ENCODE data around the gene GDF2. TPM values are rescaled to one million over a fixed set of nuclear protein-coding genes. Genes with fewer than 3 reads are reported as not detected.

Gene GDF2
- total RNA-seq, 1 donor from 2014 or later = not detected

DNA sequence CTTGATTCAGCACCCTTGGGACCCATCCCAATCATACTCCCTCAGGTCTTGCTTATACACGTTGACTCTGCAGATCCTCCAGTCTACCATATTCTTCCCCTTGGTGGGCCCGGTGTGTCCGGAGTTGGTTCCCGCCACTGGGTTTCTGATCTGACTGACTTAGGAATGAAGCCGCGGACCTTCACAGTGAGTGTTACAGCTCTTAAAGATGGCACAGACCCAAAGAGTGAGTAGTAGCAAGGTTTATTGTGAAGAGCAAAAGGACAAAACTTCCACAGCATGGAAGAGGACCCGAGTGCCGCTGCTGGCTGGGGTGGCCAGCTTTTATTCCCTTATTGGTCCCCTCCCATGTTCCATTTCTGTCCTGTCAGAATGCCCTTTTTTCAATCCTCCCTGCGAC, 28.2 kb upstream of the GDF2 start:
- intact Hi-C loops (cut with DNase I) = no loop called here
- H3K27me3 ChIP-seq (ENCODE audit: low read depth) = no peaks in the 10 kb centered on the region
- no peaks in the 10 kb centered on the region for H3K9me3 ChIP-seq
- ATAC-seq = no peak
- TF ChIP-seq, protein P1, sequence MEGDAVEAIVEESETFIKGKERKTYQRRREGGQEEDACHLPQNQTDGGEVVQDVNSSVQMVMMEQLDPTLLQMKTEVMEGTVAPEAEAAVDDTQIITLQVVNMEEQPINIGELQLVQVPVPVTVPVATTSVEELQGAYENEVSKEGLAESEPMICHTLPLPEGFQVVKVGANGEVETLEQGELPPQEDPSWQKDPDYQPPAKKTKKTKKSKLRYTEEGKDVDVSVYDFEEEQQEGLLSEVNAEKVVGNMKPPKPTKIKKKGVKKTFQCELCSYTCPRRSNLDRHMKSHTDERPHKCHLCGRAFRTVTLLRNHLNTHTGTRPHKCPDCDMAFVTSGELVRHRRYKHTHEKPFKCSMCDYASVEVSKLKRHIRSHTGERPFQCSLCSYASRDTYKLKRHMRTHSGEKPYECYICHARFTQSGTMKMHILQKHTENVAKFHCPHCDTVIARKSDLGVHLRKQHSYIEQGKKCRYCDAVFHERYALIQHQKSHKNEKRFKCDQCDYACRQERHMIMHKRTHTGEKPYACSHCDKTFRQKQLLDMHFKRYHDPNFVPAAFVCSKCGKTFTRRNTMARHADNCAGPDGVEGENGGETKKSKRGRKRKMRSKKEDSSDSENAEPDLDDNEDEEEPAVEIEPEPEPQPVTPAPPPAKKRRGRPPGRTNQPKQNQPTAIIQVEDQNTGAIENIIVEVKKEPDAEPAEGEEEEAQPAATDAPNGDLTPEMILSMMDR (IDR thresholded peaks at IDR 0.05) = no peak
- H3K4me3 ChIP-seq = no peak overlapping the region
- H3K4me1 ChIP-seq = no peaks in the 10 kb centered on the region
- no peaks in the 10 kb centered on the region for H3K36me3 ChIP-seq
- H3K27ac ChIP-seq = no peak overlapping the region
- no peak for DNase-seq

DNA sequence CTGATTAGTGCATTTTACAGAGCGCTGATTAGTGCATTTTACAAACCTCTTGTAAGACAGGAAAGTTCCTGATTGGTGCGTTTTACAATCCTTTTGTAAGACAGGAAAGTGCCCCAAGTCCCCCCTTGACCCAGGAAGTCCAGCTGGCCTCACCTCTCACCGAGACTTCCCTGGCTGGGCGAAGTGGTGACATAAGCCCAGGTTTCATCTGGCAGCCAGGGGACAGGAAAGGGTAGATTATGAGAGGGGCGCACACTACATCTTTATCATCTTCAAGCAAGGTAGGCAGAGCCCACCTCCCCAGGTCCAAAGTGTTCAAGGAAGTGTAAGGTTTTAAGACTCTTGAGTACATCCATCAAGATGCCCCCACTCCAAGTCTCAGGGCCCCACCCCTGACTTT, 27.8 kb upstream of the GDF2 start:
- no peaks in the 10 kb centered on the region for H3K9me3 ChIP-seq
- intact Hi-C loops (cut with DNase I) = no loop called here

DNA sequence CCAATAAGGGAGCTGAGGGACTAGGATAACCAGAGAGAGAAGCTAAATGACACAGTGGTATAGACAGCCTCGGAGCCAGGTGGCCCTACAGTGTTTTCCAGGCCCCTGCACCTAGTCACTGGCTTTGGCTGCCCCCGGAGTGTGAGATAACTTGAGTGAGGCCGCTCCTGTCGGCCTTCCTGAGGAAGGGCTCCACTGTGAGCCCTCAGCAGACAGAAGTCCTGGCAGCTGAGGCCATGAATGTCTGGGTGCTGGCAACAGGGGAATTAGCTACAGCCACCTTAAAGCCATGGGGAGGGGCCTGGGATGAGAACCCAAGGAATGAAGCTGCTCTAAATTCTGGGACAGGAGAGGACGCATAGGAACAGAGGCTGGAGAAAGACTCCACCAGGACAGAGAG, 26.8 kb upstream of the GDF2 start:
- H3K36me3 ChIP-seq = no peaks in the 10 kb centered on the region
- ATAC-seq = no peak
- H3K27me3 ChIP-seq (ENCODE audit: low read depth) = peaks cover 8% of the 10 kb centered on the region
- no peak for DNase-seq
- no peaks in the 10 kb centered on the region for H3K4me1 ChIP-seq
- H3K4me3 ChIP-seq = no peak overlapping the region
- no peak overlapping the region for H3K27ac ChIP-seq
- TF ChIP-seq, protein P1 (IDR thresholded peaks at IDR 0.05) = no peak
- intact Hi-C loops (cut with DNase I) = no loop called here
- no peaks in the 10 kb centered on the region for H3K9me3 ChIP-seq

More for the DNA sequence above, 27.8 kb upstream of the GDF2 start:
- Histone ChIP-seq H3K27ac (no peak overlapping the region), H3K27me3 (ENCODE audit: low read depth) (no peaks in the 10 kb centered on the region), H3K4me3 (no peak overlapping the region), H3K4me1 (no peaks in the 10 kb centered on the region), H3K36me3 (no peaks in the 10 kb centered on the region)
- TF ChIP-seq, protein P1 (IDR thresholded peaks at IDR 0.05) = no peak
- no peak for ATAC-seq
- DNase-seq = no peak

DNA sequence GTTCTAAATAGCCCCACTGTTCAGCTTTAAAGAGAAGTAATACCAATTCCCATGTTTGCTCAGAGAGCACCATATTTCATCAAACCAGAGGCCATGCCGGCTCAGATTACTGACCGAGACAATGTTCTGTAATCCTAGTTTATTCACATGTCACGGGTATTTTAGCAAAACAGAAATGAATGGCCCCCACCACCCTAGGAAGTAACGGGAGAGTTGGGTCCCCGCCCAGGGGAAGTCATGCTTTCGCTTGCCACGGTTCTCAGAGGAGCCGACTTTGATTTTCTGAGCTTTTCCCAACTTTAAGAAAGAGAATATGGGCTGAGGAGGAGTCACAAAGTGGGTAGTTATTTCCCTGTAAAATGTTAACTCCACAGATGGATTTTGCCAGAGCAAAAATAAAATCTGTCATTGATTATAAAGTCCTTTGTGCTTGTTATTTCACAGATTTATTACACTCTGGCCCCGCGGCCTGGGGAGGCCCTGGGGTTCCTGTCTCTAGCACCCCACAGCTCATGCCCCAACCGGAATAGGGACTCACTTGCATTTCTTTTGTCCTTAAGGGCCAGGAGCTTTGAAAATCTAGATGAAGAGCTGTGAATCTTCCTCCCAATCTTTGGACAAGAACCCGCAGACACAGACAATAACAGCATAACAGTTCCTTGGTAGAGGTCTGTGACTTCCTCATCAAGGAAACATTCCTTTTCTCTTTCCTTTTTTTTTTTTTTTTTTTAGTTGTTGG, 25.9 kb upstream of the GDF2 start:
- DNase-seq (no peak), ATAC-seq (peak in 1 of 2 donors; percentile 20)
- H3K9me3 ChIP-seq = no peaks in the 10 kb centered on the region
- intact Hi-C loops (cut with DNase I) = no loop called here
- H3K4me3 ChIP-seq = no peak overlapping the region
- no peak overlapping the region for H3K27ac ChIP-seq
- no peaks in the 10 kb centered on the region for H3K36me3 ChIP-seq
- TF ChIP-seq, protein P1 (IDR thresholded peaks at IDR 0.05) = no peak
- H3K27me3 ChIP-seq (ENCODE audit: low read depth) = peaks cover 17% of the 10 kb centered on the region
- H3K4me1 ChIP-seq = no peaks in the 10 kb centered on the region

- Histone ChIP-seq H3K9me3 (no peaks in the 10 kb centered on the region), H3K4me1 (no peaks in the 10 kb centered on the region), H3K4me3 (no peak overlapping the region), H3K27me3 (ENCODE audit: low read depth) (peaks cover 21% of the 10 kb centered on the region), H3K27ac (no peak overlapping the region), H3K36me3 (no peaks in the 10 kb centered on the region)
- TF ChIP-seq, protein P1 (IDR thresholded peaks at IDR 0.05) = no peak
- intact Hi-C loops (cut with DNase I) = no loop called here
- ATAC-seq (no peak), DNase-seq (no peak)
These were observed 25.3 kb upstream of the GDF2 start for GRCh38 chr10:47296941-47297340.
